NB4 (cell line): Measurements from ENCODE around the gene SLC51B.

Experiments used
- MYC ChIP-seq: IDR thresholded peaks from 2 replicates; pipeline ENCODE4 v1.6.1; 2011; ENCODE audit warnings: low read depth, low read length
- POLR2A ChIP-seq: IDR thresholded peaks from 2 replicates; pipeline ENCODE4 v1.6.1; 2011; ENCODE audit warnings: mild to moderate bottlenecking; ENCODE audit not compliant: insufficient read length; ENCODE audit errors: extremely low read depth
- TF ChIP-seq, protein P1 (sequence below): IDR thresholded peaks from one replicate; pipeline ENCODE4 v1.5.1; 2012; ENCODE audit warnings: low read depth, low read length
- TF ChIP-seq, protein P2 (sequence below): IDR thresholded peaks from 2 replicates; pipeline ENCODE4 v1.6.1; 2011; ENCODE audit warnings: low read depth, low read length

DNA sequence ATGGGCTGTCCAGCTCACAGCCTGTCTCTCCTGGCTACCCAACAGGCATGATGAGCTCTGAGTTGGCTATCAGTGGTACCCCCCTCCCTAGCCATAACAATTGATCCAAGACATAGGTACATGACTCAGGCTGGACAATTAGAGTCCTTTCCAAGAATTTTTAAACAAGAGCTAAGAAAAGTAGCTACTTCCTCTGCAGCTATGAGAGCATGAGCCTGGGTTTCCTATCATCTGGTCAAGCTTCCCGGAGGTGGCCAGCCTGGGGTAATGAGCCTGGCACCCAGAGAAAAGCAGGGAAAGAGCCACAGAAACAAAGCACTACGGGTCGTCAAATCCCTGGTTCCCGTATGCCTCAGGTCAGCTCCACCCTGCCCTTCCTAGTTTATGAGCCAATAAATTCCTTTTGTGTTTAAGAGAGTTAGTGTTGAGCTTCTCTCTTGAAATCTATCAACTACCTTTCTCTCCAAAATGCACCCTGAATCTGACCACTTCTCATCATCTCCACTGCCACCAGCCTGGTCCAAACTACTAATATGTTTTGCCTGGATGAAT, 2.3 kb upstream of the SLC51B start:
- TF ChIP-seq, protein P1, sequence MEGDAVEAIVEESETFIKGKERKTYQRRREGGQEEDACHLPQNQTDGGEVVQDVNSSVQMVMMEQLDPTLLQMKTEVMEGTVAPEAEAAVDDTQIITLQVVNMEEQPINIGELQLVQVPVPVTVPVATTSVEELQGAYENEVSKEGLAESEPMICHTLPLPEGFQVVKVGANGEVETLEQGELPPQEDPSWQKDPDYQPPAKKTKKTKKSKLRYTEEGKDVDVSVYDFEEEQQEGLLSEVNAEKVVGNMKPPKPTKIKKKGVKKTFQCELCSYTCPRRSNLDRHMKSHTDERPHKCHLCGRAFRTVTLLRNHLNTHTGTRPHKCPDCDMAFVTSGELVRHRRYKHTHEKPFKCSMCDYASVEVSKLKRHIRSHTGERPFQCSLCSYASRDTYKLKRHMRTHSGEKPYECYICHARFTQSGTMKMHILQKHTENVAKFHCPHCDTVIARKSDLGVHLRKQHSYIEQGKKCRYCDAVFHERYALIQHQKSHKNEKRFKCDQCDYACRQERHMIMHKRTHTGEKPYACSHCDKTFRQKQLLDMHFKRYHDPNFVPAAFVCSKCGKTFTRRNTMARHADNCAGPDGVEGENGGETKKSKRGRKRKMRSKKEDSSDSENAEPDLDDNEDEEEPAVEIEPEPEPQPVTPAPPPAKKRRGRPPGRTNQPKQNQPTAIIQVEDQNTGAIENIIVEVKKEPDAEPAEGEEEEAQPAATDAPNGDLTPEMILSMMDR, result no peak
- TF ChIP-seq MYC (no peak), POLR2A (no peak)
- TF ChIP-seq, protein P2, sequence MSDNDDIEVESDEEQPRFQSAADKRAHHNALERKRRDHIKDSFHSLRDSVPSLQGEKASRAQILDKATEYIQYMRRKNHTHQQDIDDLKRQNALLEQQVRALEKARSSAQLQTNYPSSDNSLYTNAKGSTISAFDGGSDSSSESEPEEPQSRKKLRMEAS, result no peak
